MCF 10A (cell line): Measurements from ENCODE around the gene CAPZB. TPM values are rescaled to one million over a fixed set of nuclear protein-coding genes. Genes with fewer than 3 reads are reported as not detected.

Experiments
- BruUV-seq: library from RNA; stranded (reverse); fragments of 400-500 nt; replicated peaks from 2 replicates; lab custom pipeline; 2021; lab: Mats Ljungman, UMichigan
- CTCF ChIA-PET: fragments of 300-600 bp; sonication (Branson Sonifier 250); formaldehyde crosslinking; extraction: SDS; loops from one replicate; lab custom pipeline; 2021; ENCODE audit warnings: antibody characterized with exemption, inconsistent platforms; lab: Yijun Ruan, JAX
- POLR2A ChIA-PET: fragments of 300-600, 350-650 bp; sonication (Branson Sonifier 250); formaldehyde crosslinking; extraction: SDS; loops from one replicate; lab custom pipeline; 2020; ENCODE audit warnings: antibody characterized with exemption, inconsistent platforms; lab: Yijun Ruan, JAX
- DNase-seq: peaks from one replicate; pipeline ENCODE4 v3.0.0-alpha.2; 2018; ENCODE audit not compliant: unreplicated experiment
- H3K27ac Mint-ChIP-seq: one replicate; pipeline ENCODE4 v1.8.0; 2022; ENCODE audit warnings: mild to moderate bottlenecking, low read depth, mixed read lengths; ENCODE audit not compliant: unreplicated experiment
- H3K27me3 Mint-ChIP-seq: one replicate; pipeline ENCODE4 v1.8.0; 2022; ENCODE audit warnings: mixed read lengths; ENCODE audit not compliant: insufficient read depth, unreplicated experiment
- H3K36me3 Mint-ChIP-seq: one replicate; pipeline ENCODE4 v1.8.0; 2022; ENCODE audit warnings: mild to moderate bottlenecking, moderate library complexity, mixed read lengths; ENCODE audit not compliant: insufficient read depth, unreplicated experiment
- H3K4me1 Mint-ChIP-seq: one replicate; pipeline ENCODE4 v1.8.0; 2022; ENCODE audit warnings: mixed read lengths; ENCODE audit not compliant: insufficient read depth, unreplicated experiment
- H3K4me3 Mint-ChIP-seq: one replicate; pipeline ENCODE4 v1.8.0; 2022; ENCODE audit warnings: mild to moderate bottlenecking, moderate library complexity, mixed read lengths; ENCODE audit not compliant: unreplicated experiment
- H3K9me3 Mint-ChIP-seq: one replicate; pipeline ENCODE4 v1.8.0; 2022; ENCODE audit warnings: mixed read lengths; ENCODE audit not compliant: unreplicated experiment
- intact Hi-C: fragments of 100-400 bp; cut with micrococcal nuclease; formaldehyde crosslinking; loops from 2 replicates; pipeline ENCODE4 v1.14.1; 2022
- total RNA-seq: library from RNA; stranded (reverse); gene quantifications from 2 replicates; pipeline ENCODE4 v1.2.3, GENCODE V29; 2022
- TF ChIP-seq, protein P1 (sequence below): fragments of 200-600 bp; IDR thresholded peaks from one replicate; pipeline ENCODE4 v1.8.0; 2022; ENCODE audit warnings: antibody characterized with exemption, mild to moderate bottlenecking; ENCODE audit not compliant: unreplicated experiment

CAPZB gene
- total RNA-seq, 1 experiment from 2014 or later, result 252 TPM

DNA sequence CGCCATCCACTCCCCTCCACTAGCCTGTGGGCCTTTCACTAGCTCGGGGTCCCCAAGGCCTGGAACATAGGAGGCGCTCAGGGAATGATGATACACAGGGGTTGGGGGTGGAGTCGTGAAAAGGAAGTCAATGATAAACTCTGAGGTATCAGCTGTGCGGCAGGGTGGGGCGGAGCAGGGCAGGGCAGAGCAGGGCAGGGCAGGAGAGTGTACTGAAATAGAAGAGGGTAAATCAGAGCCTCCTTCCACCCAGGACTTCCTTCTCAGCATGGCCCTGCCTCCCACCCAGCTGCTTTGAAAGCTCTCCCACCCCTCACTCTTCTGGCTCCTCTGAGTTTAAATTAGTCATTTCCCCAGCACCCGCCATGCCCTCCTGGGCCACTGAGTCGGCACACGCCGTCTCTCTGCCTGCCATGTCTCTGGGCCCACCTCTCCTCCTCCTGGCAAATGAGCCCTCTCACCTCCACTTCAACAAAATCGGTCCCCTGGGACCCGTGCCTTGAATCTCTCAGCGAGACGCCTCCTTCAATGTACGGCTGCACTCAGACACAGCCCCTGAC, 16.9 kb downstream of the CAPZB start:
- ChIA-PET CTCF (no interaction called here), POLR2A (interaction anchor here (0.7 to 1.3 kb wide), 2 partner anchors 31 to 163 kb away, joined by 3 to 4 read pairs; no protein-coding TSS in a partner anchor)
- intact Hi-C loops, result no loop called here
- TF ChIP-seq, protein P1, sequence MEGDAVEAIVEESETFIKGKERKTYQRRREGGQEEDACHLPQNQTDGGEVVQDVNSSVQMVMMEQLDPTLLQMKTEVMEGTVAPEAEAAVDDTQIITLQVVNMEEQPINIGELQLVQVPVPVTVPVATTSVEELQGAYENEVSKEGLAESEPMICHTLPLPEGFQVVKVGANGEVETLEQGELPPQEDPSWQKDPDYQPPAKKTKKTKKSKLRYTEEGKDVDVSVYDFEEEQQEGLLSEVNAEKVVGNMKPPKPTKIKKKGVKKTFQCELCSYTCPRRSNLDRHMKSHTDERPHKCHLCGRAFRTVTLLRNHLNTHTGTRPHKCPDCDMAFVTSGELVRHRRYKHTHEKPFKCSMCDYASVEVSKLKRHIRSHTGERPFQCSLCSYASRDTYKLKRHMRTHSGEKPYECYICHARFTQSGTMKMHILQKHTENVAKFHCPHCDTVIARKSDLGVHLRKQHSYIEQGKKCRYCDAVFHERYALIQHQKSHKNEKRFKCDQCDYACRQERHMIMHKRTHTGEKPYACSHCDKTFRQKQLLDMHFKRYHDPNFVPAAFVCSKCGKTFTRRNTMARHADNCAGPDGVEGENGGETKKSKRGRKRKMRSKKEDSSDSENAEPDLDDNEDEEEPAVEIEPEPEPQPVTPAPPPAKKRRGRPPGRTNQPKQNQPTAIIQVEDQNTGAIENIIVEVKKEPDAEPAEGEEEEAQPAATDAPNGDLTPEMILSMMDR, result no peak
- BruUV-seq, result no TSS peak
- Mint-ChIP-seq H3K4me3 (peak overlapping the region; percentile 42), H3K27ac (peak overlapping the region; percentile 76), H3K36me3 (peaks cover 15% of the 10 kb centered on the region), H3K27me3 (no peaks in the 10 kb centered on the region), H3K4me1 (peaks cover 19% of the 10 kb centered on the region), H3K9me3 (no peaks in the 10 kb centered on the region)
- DNase-seq, result no peak

DNA sequence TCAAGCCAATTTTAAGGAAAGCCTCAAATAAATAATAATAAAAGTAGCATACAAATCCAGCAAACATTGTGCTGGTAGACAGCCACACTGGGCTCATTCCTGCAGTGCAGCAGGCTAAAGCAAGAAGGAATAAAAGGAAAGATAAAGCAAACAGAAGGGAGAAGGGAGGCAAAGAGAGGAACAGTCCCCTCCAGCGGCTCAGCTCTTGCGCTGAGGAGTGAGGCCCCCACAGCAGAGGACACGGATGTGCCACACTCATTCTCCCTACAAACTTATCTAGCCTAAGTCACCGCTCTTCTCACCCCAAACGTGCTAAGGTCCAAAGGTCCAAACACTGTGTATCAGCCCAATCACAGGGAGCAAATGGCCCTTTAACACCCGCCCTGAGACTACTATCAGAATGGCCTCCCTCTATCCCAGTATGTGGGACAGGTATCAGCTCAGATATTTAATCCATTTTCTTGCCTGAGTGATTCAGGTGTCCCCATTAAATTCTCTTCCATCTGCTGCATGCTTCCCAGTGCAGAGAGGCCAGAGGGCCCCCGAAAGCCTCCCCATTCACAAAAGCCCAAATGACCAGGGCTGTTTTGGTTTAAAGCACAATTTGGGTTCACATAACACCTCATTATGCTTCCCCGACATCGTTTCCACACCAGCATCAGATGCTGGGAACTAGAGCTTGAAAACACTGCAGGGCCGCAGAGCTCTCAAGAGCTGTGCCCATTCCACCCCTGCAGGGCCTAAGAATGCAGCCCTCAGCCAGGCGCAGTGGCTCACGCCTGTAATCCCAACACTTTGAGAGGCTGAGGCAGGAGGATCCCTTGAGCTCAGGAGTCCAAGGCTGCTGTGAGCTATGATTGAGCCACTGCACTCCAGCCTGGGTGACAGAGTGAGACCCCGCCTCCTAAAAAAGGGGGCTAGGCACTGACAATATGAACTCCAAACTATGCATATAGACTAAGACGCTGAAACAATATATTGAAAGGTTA, 17.8 kb downstream of the CAPZB start:
- TF ChIP-seq, protein P1, result no peak
- BruUV-seq, result no TSS peak
- no peaks in the 10 kb centered on the region for H3K9me3 Mint-ChIP-seq
- POLR2A ChIA-PET, result interaction anchor here (0.7 kb wide), 1 partner anchor 162 kb away, joined by 3 read pairs; no protein-coding TSS in a partner anchor
- H3K27ac Mint-ChIP-seq, result peak overlapping the region; percentile 76
- peaks cover 15% of the 10 kb centered on the region for H3K36me3 Mint-ChIP-seq
- H3K4me1 Mint-ChIP-seq, result peaks cover 19% of the 10 kb centered on the region
- H3K27me3 Mint-ChIP-seq, result no peaks in the 10 kb centered on the region
- CTCF ChIA-PET, result interaction anchor here (0.7 kb wide), 1 partner anchor 75 kb away, joined by 3 read pairs; no protein-coding TSS in a partner anchor
- no peak for DNase-seq
- intact Hi-C loops, result no loop called here
- no peak overlapping the region for H3K4me3 Mint-ChIP-seq

DNA sequence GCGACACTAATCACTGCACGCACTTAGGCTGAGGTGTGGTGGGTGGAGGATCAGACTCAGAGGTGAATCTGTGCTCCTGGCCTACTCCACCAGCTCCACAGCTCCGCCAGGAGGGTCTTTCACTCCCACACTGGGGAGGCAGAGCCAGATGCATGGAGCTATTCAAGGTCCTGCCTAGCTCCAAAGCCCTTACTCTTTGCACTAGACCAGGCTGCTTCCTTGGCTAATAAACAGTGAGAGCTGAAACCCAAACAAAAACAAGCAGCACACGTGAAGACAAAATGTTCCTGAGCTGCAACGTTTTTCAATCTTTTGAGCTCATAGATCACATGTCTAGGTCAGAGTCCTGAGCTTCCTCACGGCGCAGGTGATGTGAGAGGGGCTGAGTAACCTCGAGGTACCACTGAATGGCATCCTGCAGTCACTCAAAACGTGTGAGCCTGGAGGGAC, 19.2 kb downstream of the CAPZB start:
- no TSS peak for BruUV-seq
- no peak for DNase-seq
- no peaks in the 10 kb centered on the region for H3K9me3 Mint-ChIP-seq
- TF ChIP-seq, protein P1, result no peak
- no peak overlapping the region for H3K27ac Mint-ChIP-seq
- ChIA-PET CTCF (interaction anchor here (2.7 kb wide), 1 partner anchor 195 kb away, joined by 12 read pairs; no protein-coding TSS in a partner anchor), POLR2A (interaction anchor here (0.6 to 1.5 kb wide), 4 partner anchors 14 to 174 kb away, joined by 3 to 7 read pairs (median 4); no protein-coding TSS in a partner anchor)
- H3K27me3 Mint-ChIP-seq, result no peaks in the 10 kb centered on the region
- no peak overlapping the region for H3K4me3 Mint-ChIP-seq
- peaks cover 19% of the 10 kb centered on the region for H3K4me1 Mint-ChIP-seq
- H3K36me3 Mint-ChIP-seq, result peaks cover 9% of the 10 kb centered on the region
- intact Hi-C loops, result no loop called here
